GM19452 (cell line): ENCODE results near the gene HECTD4.
"Not testable (repeated sequence)": the region's sequence is repeated elsewhere in the genome, so short reads cannot be mapped to it uniquely, and the experiment has no call there.

Experiments used
- ATAC-seq: cut with Tn5 transposase; IDR thresholded peaks from one replicate; pipeline ENCODE4 v1.9.1; 2021; ENCODE audit not compliant: unreplicated experiment

Gene HECTD4

DNA sequence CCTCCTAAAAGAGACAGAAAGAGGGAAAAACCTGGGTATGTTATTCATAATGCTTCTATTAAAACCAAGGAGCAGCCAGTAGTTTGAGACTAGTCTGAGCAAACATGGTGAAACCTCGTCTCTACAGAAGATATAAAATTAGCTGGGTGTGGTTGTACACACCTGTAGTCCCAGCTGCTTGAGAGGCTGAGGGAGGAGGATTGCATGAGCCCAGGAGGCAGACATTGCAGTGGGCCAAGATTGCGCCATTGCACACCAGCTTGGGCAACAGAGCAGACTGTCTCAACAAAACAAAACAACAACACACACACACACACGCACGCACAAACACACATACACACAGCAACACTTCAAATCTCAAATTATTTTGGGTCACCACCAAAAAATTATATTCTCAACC is 27.8 kb downstream of the HECTD4 start:
- no peak for ATAC-seq

DNA sequence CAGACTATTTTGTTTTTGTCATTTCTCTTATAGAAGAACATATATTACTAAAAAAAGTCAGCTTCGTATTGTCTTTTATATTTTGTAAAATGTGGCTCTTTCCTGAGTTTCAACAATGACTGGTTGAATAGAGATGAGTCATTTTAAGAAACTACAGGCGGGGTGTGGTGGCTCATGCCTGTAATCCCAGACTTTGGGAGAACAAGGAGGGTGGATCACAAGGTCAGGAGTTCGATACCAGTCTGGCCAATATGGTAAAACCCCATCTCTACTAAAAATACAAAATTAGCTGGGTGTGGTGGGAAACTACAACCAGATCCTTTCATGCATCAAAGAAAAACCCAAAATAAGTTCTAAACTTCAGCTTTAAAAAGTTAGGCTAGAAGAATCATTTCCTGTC is 28.8 kb downstream of the HECTD4 start:
- ATAC-seq: no peak

DNA sequence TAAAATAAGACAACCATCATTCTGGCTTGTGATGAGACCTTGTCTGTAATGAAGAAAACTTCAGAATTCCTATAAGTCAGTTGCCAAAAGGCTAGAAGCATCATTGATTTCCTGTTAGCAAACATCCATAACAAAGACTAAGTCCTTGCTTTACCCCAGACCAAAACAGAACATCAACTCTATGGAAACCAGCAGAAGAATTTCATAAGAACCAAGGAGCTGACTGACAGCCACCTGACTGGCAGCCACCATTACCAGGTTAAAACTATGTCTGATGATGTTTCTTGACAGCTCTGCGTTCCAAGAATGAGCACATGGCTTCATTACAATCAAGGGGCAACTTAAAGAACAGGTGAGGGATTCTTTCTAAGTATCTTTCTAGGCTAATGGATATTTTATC is 29.3 kb downstream of the HECTD4 start:
- no peak for ATAC-seq

DNA sequence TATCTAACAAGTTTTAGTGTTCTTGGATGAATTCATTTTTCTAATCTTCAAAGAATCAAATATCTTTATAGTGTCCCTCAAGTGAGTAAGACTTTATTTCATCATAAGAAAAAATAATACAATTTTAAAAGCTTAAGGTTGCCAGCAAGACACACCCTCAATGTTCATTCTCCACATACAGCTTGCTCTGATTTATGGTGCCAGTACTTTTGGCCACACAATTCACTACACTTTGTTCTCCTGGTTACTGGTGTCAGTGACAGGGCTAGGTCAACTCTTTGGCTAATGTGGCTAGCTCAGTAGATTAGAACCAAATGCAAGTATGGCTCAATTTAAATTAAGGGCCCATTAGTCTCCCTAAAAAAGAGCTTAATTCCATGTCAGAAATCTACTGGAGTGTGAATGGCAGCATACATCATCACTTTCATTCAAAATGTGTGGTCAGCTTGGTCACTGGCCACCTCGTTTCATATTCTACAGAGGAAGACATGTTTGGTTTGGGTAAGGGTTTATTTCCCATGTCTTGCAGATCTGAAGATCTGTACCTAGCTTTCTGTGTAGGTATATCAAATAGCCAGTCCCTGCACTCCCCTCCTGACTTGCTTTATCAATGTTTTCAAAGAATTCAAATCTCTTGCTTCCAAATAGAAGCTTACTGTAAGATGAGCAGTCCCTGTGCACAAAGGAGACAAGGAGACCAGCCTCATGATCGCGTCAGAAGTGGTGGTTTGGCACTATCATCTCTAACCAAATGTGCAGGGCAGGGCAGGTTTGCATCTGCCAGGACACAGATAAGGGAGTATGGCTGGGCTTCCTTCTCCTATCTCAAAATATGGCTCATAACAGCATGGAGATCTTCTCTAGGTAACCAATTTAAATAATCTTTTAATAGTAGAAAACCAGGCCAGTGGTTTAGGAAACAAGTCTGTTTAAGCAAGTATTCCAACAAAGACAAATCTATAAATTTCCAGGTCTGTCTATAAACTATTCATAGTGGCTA is 31.3 kb downstream of the HECTD4 start:
- ATAC-seq: no peak

DNA sequence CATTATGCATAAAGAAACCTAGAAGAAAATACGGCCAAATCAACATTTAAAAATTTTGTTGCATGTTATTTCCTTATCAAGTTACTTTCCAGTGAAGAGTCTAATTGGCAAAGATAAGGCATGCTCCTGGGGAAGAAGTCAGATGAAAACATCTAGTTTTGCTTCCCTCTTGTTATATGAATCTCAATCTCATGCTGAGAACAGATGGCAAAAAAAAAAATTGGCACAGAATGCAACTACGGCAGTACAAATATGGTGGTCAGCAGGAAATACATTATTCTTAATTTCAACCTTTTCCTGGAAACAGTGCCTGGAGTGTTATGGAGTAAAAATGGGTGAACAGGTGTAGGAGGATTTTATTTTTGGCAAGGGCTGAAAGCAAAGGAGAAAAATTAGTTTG is 32.8 kb downstream of the HECTD4 start:
- ATAC-seq: no peak

DNA sequence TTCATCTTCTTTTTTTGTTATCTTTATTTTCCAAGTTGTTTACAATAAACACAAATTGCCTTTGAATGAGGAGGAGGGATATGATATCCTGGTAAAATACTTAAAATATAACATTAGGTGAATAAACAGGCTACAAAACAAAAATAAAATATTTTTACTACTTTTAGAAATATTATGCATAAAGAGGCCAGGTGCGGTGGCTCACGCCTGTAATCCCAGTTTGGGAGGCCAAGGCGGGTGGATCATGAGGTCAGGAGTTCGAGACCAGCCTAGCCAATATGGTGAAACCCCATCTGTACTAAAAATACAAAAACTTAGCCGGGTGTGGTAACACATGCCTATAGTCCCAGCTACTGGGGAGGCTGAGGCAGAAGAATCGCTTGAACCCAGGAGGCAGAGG is 33.3 kb downstream of the HECTD4 start:
- ATAC-seq: not testable (repeated sequence)

DNA sequence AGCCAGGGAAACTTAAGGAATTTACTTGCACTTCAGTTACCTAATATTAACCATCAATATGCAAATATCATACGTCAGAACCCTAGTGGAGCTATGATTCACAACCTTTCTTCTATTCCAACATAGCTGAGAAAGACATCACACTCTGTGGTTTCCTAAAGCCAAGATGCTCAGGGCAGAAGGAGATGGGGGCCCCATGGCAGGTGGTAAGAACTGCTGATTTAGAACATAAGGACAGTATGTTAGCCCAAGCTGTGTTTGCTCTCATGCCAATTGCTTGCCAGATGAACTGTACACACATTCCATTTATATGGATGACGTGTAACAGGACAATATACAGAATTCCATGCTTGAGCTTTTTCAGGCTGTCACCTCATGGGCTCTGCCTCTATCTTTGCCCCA is 34.6 kb downstream of the HECTD4 start:
- no peak for ATAC-seq

DNA sequence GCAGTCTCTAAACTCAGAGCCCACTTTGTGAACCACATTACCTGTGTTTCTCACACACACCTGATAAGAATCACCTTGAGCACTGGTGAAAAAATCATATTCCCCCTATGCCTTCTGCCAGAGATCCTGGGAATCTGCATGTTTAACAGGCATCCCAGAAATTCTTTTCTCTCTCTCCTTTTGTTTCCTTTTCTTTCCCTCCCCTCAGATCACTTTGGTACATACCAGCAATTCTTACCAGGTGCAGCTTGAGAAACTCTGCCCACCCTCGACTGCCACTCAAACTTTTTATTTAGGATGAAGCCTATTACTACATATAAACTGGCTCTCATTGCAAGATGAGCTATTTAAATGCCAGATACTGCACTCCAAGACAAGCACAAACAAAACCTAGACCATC is 36.0 kb downstream of the HECTD4 start:
- ATAC-seq: no peak

DNA sequence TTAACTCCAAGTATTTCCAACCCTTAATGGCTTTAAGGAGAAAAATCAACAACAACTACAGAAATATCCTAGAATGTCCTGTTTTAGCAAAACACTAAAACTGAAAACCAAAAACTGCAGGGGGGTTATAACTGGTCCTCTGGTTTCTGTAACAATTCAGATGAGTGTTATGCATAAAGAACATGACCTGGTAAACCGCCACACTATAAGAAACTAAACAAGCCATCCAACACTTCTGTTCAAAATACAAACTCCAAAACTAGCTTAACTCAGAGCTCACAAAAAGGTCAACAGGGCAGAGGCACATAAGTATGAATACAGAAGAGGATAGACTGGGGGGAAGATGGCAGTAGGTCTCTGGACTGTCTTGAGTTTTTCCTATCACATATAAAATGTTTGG is 38.0 kb downstream of the HECTD4 start:
- ATAC-seq: no peak

DNA sequence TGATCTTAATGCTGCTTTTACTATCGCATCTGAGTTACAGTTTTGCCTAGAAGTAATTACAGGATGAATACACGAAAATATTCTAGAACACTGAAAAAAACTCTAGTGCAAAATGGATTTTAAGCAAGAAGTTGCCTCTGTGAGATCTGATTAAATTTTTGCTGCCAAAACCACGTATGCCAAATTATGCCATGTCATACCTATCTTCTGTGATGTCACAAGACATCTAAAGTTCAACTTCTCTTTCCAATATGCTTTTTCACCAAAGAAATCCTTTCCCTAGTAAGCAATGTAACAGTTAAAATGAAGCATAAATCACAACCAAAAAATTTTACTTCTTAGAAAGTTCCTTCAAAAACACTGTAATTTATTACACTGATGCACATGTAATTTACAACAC is 39.6 kb downstream of the HECTD4 start:
- ATAC-seq: no peak

DNA sequence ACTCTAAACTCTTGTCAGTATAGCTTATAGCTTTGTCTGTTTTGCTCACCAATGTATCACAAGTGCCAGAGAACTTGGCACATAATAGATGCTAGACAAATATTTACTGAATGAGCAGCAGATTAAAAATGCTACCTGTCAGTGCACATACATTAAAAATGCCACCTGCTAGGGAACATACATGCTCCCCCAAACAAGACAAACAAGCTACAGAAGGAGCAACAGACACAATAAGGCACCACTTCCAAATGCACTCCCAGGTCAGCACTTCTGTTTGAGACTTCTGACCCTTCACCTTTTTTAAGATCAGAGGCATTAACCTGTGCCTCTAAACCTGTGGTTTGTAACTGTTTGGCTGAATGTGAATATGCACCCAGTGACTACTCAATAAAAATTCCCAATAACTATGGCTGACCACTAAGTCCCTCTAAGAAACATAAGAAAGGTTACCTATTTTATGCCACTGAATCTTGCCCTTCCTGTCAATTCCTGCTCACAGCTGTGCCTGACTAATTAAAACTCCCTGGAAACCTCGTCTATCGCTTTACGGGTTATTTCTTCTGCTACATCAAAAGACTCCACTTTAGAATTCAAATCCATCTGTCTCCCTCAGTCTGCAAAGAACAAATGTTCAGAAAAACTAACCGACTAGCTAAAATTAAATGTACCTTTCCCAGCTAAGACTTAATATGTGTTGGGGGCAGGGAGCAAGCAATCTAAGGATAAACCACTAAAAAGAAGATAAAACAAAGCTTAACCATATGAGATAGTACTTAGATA is 41.0 kb downstream of the HECTD4 start:
- ATAC-seq: no peak

DNA sequence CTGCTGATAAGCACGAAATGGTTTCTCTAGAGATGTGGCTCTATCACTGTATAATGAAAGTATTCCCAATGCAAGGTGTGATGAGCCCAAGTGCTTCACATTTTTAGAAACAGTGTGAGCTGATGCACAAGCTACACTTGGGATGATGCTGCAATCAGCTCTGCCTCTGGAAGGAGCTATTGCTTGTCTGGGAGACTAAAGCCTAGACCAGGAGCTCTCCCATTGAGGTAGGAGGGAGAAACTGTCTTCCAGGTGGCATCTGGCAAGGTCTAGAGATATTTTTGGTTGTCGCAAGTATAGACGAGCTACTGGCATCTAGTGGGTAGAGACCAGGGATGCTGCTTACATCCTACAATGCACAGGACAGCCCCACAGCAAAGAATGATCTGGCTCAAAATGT is 42.0 kb downstream of the HECTD4 start:
- no peak for ATAC-seq

DNA sequence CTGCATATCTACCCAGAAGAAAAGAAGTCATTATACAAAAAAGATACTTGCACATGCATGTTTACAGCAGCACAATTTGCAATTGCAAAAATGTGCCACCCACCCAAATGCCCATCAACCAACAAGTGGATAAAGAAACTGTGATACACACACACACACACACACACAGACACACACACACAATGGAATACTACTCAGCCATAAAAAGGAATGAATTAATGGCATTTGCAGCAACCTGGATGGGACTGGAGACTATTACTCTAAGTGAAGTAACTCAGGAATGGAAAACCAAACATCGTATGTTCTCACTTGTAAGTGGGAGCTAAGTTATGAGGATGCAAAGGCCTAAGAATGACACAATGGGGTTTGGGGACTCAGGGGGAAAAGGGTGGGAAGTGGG is 47.2 kb downstream of the HECTD4 start:
- not testable (repeated sequence) for ATAC-seq

DNA sequence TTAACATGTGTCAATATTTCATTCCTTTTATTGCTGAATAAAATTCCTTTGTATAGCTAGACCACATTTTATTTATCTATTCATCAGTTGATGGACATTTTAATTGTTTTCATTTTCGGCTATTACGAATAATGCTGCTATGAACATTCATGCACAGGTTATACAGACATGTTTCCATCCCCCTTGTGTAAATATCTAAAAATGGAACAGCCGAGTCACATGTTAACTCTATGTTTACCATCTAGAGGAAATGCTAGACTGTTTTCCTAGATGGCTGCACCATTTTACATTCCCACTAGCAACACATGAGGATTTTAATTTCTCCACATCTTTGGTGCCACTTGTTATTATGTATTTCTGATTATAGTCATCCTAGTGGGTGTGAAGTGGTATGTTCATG is 49.2 kb downstream of the HECTD4 start:
- no peak for ATAC-seq

DNA sequence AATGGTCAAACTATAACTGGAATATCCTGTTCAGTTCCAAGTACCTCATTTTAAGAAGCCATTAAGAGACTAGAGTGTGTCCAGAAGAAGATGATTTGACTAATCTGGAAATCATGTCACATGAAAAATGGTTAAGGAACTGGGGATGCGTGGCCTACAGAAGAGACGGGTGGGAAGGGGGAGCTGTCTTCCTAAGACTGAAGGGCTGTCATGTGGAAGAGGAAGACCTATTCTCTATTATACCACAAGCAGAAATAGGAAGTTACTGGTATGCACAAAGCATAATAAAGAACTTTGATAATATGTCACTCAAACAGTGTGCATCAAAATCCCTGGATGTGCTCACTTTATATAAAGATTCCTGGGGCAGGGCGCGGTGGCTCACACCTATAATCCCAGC is 50.3 kb downstream of the HECTD4 start:
- ATAC-seq: no peak

DNA sequence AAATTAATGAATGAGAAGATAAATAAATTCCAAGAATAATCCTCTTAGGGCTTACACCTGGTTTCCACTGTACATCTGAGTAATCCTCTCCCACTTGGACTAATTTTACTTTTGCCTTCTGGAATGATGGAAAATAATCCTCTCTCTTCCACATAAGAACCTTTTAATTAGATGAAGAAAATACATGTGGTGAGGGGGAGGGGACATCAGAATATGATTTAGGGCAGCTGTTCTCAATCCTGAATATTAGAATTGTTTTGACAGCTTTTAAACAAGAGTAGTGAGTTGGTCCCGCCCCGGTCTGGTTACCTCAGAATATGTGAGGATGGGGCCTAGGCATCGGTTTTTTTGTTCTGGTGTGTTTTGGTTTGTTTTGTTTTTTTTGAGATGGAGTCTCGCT is 51.5 kb downstream of the HECTD4 start:
- no peak for ATAC-seq

DNA sequence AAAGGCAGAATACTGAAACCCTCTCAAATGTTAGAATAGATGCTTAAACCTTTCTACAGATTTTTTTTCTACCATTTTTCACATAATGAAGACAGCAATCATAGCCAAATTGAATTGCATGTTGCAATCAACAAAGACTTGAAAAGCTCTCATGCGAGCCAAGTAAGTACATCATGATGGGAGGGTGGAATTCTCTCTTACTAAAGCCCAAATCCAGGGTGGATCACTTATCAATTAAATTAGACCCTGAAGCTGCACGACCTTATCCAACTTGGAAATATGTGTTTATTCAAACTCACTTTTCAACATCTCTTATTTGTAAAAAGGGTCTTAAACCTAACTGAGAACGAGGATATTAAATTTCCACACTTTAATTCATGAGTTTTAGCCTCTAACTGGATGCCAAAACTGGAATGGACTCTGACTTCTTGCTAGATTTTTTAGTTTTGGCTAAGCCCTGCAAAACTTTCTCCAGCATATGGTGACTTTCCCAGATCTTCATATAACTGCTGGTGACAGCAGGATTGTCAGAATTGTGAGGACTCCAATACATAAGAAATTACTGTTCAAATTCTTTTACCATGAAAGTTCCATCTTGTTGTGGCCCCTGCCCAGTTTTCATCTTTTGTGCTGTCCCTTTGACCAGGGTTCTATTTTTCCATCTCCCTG is 53.6 kb downstream of the HECTD4 start:
- no peak for ATAC-seq

DNA sequence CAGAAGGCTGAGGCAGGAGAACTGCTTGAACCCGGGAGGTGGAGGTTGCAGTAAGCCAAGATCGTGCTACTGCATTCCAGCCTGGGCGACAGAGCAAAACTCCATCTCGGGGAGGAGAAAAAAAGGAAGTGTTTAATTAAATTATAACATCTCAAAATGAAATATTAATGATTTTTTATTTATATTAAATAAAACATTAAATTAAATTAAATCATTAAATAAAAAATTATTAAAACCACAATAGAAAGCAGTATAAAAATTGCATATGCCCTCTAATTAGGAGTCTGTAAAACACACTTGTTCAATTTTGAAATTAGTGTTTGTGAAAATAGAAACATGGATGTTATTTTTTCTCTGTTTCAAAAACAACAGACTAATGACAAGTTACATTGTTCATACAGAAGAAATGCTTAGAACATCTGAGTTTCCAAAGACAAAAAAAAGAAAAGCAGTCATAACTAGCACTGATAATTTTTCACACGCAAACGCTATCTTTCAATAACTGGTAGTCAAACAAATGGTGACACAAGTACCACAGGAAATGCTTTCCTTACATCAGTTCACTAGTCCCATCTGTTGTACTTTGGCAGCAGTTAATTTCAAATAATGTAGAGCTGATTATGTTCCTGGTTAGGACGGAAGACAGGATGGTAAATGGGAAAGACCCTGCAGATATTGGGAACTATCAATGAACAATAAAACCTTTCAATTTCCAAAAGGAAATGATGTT is 54.9 kb downstream of the HECTD4 start:
- ATAC-seq: no peak

DNA sequence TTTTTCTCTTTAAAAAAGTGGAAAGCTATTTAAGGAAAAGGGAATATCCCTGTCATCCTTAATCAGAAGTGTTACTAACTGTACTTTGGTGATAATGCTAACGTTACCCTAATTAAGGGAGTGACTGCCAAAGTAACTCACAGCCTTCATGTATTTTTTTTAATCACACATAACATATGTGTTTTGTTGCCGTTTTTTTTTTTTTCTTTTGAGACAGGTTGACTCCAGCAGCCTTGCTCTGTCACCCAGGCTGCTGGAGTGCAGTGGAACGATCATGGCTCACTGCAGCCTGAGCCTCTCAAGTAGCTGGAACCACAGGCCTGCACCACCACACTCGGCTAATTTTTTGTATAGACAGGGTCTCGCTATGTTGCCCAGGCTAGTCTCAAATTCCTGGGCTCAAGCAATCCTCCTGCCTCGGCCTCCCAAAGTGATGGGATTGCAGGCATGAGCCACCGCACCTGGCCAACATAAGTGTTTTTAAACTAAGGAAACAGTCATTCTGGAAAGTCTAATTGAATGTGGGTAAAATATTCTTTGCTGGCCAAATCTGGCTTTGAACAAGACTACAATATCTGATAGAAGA is 56.5 kb downstream of the HECTD4 start:
- ATAC-seq: no peak

DNA sequence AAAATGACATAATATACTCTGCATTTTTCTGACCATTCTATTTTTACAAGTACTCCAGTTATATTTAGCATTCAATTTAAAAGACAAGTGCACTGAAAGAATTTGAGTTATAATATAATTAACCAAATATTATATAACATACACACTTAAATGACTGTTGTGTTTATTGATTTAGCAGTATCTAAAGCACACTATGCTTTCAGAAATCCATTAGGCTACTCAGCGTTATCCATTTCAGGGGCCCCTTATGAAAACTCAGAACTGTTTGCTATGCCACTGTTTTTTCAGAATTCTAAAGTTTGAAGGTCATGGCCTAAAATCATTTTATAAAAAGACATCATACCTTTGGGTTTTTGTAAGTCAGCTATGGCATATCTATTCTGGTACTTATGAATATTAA is 57.1 kb downstream of the HECTD4 start:
- ATAC-seq: no peak
